Measurements from ENCODE around the gene TRPV5. TPM values are rescaled to one million over a fixed set of nuclear protein-coding genes. Genes with fewer than 3 reads are reported as not detected.

The TRPV5 gene
- total RNA-seq, 8 experiments from 2014 or later = 0.09 to 0.25 (median 0.13) TPM; not detected in 3

GRCh38 chr7:142860968-142861367, 72.6 kb downstream of the TRPV5 start:
- Histone ChIP-seq H3K27ac (no peak overlapping the region), H3K4me1 (replicated peaks in 1 of 2) (peaks cover 4 to 7% of the 10 kb centered on the region in 2 donors), H3K4me3 (no peak overlapping the region)
- ATAC-seq (replicated peaks in 6 of 8) = no peak
- WGBS, 10 experiments = 33 to 92% (median 68%) methylated on average over 1 to 3 of the region's 3 CpGs; no CpG with 5 or more reads in 1 of the 10 experiments
- in situ Hi-C loops (cut with MboI; ENCODE audit: low pct_unique_long_range_greater_than_20kb in 2 of 9, low sequenced_read_pairs in 9 of 9, unreplicated experiment in 9 of 9) = loop anchor here in 5 of 9 experiments (25.0 kb wide), 1 partner anchor 351 kb away; the partner anchor contains the start of gene TAS2R40 (in 5 of the 5)

GRCh38 chr7:142859829-142860228, 73.7 kb downstream of the TRPV5 start:
- in situ Hi-C loops (cut with MboI; ENCODE audit: low pct_unique_long_range_greater_than_20kb in 2 of 9, low sequenced_read_pairs in 9 of 9, unreplicated experiment in 9 of 9) = loop anchor here in 5 of 9 experiments (25.0 kb wide), 1 partner anchor 352 kb away; the partner anchor contains the start of gene TAS2R40 (in 5 of the 5)
- 0 to 100% (median 69%) methylated on average over 1 to 5 of the region's 5 CpGs for WGBS, 10 experiments
- Histone ChIP-seq H3K27ac (no peak overlapping the region), H3K4me3 (no peak overlapping the region), H3K4me1 (replicated peaks in 1 of 2) (peaks cover 4 to 7% of the 10 kb centered on the region in 2 donors)
- ATAC-seq (replicated peaks in 6 of 8) = peak in 2 of 8 experiments; percentile 77 to 79

GRCh38 chr7:142859411-142859810, 74.1 kb downstream of the TRPV5 start:
- H3K4me1 ChIP-seq (replicated peaks in 1 of 2) = peaks cover 4 to 7% of the 10 kb centered on the region in 2 donors
- no peak overlapping the region for H3K27ac ChIP-seq
- no peak for ATAC-seq (replicated peaks in 6 of 8)
- in situ Hi-C loops (cut with MboI; ENCODE audit: low pct_unique_long_range_greater_than_20kb in 2 of 9, low sequenced_read_pairs in 9 of 9, unreplicated experiment in 9 of 9) = loop anchor here in 5 of 9 experiments (25.0 kb wide), 1 partner anchor 353 kb away; the partner anchor contains the start of gene TAS2R40 (in 5 of the 5)
- no peak overlapping the region for H3K4me3 ChIP-seq

Other genes with a start within 250 kb of the TRPV5 start
- under 1 TPM in 3 of 8 experiments, not detected in 5; 0.46 to 0.90 (median 0.59) TPM for gene PRSS1, start 184.3 kb downstream of the TRPV5 start, total RNA-seq
- not detected for gene PRSS2, start 162.8 kb downstream of the TRPV5 start, total RNA-seq
- gene EPHB6, start 78.7 kb downstream of the TRPV5 start, total RNA-seq = 1 to 10 TPM in 7 of 8 experiments, under 1 TPM in 1; 0.97 to 9.9 (median 3.3) TPM
- 1 to 10 TPM in 3 of 8 experiments, under 1 TPM in 5; 0.07 to 1.7 (median 0.53) TPM for gene TRPV6, start 48.0 kb downstream of the TRPV5 start, total RNA-seq
- gene LLCFC1, start 5.7 kb upstream of the TRPV5 start, total RNA-seq = under 1 TPM in 1 of 8 experiments, not detected in 7; 0.29 TPM
- gene KEL, start 28.6 kb upstream of the TRPV5 start, total RNA-seq = 1 to 10 TPM in 2 of 8 experiments, under 1 TPM in 5, not detected in 1; 0.21 to 2.1 (median 0.54) TPM
- 1 to 10 TPM in 1 of 8 experiments, under 1 TPM in 2, not detected in 5; 0.27 to 1.5 (median 0.41) TPM for gene OR9A2, start 93.4 kb upstream of the TRPV5 start, total RNA-seq
- under 1 TPM in 3 of 8 experiments, not detected in 5; 0.27 to 0.85 (median 0.29) TPM for gene OR6V1, start 118.6 kb upstream of the TRPV5 start, total RNA-seq
- gene PIP, start 198.3 kb upstream of the TRPV5 start, total RNA-seq = not detected
- under 1 TPM in 5 of 8 experiments, not detected in 3; 0.28 to 0.45 (median 0.33) TPM for gene TAS2R39, start 249.7 kb upstream of the TRPV5 start, total RNA-seq

All from motor neuron (in vitro differentiated cells).